Lung microvascular endothelial cell (primary cell): ENCODE measurements around the gene GABRB1. TPM values are rescaled to one million over a fixed set of nuclear protein-coding genes. Genes with fewer than 3 reads are reported as not detected.
A peak's percentile ranks its signal among the peaks of the same experiment; 100 is the strongest.

Source experiments
- DNase-seq, 2 donors: peaks; one replicate each; pipeline versions ENCODE4 v3.0.0 to v3.0.0-alpha.2; 2010; ENCODE audit warnings: low read depth in 2 of 2
- total RNA-seq: library from RNA; depleted of rRNA; stranded (reverse); fragments of >200 nt; gene quantifications from 2 replicates; pipeline ENCODE4 v1.2.1, GENCODE V29; 2014

The GABRB1 gene
- total RNA-seq, 1 donor from 2014 or later: not detected

DNA sequence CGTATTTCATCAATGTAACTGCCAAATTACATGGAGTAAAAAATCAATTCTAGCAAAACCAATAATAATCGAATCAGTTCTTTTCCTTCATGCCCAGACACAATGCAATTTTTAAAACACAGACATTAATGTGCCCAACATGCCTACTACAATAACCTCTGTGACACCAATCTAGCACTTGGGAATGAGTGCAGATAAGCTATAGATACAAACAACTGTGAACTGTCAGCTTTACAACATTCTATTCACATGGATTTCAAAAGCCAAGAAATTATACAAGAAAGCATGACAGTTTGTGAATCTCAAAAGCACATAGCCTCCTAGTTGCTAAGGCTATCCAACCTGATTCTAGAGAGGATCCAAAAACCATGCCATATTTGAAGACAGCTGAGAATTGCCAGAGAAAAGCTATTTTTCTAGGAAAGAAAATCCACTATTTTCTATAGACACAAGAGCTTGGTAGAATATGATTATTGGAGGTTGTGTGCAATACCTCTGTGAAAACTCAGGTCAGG lies 351.5 kb downstream of the GABRB1 start:
- no peak for DNase-seq

DNA sequence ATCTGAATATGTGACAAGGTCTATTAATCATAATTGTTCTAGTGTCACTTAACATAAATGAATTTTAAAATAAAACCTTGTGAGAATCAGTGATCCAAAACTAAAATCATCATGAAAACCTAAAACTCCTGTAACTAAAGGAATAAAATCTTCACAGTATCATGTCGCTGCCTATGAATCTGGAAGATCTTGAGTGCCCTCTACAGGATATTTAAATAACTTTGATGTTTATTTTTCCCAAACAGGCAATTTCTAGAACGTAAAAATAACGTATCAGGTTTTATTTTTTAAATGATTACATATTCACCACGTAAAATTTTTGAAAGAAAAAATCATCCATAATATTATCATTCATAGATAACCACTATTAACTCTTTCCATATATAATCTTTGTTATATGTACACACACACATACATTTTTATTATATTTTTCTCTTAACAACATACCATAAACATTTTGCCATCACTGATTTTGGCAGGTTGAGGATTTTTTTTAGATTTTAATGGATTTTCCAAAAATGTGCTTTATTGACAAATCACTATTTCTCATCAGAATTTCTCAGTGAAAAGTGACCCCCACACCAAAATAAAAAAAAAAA lies 352.6 kb downstream of the GABRB1 start:
- peak; percentile 30 to 40 for DNase-seq

DNA sequence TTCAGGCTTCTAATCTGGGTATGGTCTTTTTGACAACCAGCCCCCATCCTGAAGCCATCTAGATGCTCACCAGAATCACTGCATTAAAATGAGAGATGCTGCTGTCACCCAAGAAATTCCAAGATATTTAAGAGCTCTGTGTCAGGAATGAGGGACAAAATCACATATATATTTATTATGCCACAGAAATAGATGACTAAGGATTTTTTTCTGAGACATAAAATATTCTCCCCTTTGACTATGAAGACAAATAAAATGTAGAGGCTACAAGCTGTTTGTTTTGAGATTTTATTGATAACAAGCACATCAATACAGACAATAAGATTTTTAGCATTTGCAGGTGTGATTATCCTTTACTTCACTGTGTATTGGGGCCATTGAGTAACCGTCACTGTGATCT lies 354.8 kb downstream of the GABRB1 start:
- DNase-seq: no peak

DNA sequence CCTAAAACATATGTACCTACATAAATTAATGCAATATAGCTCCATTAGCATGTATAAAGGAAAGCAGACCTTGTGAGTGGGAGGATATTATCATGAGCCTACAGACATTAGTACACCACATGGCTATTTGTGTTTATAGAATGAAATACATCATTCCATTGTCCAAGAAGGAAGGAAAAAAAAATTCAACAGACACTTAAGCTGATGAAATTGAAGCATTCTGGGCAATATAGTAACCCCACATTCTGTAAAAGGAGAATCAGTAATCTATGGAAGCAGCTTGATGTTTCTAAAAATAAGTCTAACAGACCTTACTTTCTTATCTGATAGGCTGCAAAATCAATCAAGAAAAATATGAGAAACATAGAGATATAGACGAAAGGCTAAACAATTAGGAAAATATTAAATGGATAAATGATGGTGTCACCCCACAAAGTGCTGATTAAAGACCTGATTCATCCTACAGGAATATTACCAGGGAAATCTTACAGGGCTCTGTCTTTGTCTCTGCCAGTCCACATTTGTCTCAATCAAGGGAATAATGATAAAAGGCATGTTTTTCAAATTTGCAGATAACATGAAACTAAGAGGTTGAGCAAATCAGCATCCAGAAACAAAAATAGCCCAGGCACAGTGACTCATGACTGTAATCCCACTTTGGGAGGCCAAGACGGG lies 355.3 kb downstream of the GABRB1 start:
- DNase-seq: no peak

DNA sequence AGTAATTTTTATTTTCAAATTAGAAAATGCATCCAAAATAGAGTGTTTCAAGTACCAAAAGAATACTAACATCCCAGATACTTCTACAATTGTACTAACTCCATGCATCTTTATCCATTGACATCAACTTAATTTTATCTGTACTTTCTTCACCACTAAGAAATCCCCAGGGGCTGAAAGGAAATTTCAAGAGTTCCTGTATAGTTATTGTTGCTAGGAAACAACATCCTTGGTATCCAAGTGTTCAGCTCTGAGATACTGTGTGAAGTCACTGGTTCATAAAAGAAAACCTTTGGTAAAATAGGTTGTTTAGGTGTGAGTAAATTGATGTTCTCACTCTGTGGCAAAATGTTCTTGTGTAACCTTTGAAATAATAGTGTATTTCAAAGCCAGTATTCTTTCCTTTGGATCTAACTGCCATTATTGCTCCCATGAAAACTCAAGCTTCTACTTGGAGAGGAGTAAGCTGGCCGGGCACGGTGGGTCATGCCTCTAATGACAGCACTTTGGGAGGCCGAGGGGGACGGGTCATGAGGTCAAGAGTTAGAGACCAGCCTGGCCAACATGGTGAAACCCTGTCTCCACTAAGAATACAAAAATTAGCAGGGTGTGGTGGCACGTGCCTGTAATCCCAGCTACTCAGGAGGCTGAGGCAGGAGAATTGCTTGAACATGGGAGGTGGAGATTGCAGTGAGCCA lies 359.2 kb downstream of the GABRB1 start:
- DNase-seq: no peak

DNA sequence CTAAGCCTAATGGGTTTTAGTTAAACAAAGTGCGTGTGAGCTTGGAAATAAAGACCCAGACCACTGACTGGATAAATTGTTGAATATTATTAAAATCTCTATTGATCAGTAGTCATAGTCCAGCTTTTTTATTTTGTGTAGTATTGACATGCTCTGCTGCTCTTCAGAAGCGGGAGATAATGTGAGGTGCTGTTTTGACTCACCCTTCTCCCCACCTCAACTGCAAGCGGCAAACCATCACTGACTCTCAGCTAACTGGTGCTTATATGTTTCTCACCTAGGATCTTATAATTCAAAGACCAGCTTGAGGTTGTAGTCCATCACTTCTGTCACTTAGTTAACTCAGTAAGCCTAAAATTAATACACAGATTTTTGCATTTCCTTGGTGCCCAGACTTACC lies 359.9 kb downstream of the GABRB1 start:
- no peak for DNase-seq

DNA sequence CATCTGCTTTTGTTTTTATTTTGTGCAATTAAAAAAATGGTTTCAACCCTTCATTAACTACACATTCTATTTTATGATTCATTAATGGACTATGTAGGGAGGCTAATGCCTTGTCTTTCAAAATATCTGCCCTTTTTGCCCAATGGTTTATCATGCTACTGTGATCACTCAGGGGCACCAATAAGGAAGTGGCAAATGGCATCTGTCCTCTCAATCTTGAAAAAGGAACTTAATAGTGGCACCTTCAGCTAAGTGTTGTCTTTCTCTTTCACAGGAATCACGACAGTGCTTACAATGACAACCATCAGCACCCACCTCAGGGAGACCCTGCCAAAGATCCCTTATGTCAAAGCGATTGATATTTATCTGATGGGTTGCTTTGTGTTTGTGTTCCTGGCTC lies 375.0 kb downstream of the GABRB1 start:
- no peak for DNase-seq

DNA sequence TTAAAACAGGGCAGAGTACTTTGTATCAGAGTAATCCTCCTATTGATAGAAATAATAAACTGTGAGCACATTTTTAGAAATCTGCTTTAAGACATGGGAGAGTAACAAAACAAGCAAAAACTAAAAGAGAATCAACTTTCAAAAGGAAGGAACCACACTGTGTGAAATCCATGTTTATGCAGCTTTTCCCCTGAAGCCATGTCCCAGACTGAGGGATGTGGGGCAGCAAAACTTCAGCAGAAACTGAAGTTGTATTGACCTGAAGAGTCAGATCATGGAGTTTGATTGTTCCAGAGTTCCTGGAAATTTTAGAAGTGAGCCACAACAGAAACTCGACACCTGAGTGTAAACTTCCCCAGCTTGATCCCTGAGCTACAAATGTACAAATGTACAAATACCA lies 378.9 kb downstream of the GABRB1 start:
- no peak for DNase-seq

DNA sequence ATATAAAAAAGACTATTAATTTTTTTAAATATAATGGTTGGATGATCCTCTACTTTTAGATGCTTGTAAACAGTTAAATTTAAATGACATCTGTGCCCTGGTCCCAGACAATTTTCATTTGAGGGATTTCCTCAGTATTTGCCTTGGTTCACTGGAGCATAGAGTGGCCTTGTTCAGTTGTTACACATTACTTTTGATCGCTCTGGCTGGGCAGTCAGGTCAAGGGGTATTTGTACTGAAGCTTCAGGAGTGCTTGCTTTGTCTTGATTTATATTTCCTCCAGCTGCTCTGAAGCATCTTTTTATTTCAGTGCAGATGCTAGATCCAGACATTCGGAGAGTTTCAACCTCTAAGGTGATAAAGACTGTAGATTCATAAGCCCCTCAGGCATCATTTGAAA lies 382.2 kb downstream of the GABRB1 start:
- no peak for DNase-seq

DNA sequence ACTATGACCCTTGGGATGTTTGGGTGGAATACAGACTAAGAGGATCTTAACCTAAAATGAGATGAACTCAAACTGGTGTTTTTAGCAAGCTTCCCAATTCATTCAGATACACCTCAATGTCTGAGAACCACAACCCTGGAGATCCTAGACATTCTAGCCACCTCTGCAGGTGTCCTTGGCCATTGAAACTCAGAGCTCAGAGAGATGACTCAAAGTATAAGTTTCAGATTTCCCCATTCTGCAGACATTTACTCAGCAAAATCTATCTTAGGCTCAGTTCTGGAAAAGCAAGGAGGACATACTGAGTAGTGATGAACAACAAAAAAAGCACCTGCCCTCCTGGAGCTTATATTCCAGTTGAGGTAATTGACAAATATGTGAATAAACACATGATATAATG lies 384.4 kb downstream of the GABRB1 start:
- no peak for DNase-seq

DNA sequence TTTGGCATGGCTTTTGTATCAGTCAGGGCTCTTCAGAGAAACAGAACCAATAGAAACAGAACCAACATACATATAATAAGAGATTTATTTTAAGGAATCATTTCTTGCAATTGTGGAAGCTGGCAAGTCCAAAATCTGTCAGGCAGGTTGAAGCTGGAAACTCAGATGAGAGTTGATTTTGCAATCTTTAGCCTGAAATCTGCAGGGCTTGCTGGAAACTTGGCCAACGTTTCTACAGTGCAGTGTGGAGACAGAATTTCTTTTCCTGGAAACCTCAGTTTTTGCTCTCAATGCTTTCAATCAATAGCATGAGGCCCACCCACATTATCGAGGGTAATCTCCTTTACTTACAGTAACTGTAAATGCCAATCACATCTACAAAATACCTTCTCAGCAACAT lies 386.8 kb downstream of the GABRB1 start:
- no peak for DNase-seq

DNA sequence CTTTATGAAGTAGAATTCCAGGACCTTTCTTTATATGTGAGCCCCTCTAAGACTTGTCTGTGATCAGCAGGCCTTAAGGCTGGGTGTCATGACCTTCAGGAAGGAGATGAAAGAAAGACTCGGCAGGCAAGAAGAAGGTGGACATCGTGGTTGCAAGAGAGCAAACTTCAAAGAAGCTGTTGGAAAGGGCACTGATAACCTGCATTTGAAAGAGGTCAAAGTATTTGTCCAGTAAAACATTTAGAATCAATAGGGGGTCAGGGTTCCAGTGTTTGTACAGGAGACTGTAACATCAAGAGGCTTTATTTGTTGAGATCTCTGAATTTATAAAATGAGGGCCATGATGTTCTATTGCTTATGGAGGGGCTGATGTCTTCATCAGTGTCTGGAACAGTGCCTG lies 387.9 kb downstream of the GABRB1 start:
- DNase-seq: no peak

DNA sequence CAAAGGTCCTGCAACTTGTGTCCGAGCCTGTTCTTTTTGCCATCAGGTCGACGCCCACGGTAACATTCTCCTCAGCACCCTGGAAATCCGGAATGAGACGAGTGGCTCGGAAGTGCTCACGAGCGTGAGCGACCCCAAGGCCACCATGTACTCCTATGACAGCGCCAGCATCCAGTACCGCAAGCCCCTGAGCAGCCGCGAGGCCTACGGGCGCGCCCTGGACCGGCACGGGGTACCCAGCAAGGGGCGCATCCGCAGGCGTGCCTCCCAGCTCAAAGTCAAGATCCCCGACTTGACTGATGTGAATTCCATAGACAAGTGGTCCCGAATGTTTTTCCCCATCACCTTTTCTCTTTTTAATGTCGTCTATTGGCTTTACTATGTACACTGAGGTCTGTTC lies 394.3 kb downstream of the GABRB1 start:
- no peak for DNase-seq

DNA sequence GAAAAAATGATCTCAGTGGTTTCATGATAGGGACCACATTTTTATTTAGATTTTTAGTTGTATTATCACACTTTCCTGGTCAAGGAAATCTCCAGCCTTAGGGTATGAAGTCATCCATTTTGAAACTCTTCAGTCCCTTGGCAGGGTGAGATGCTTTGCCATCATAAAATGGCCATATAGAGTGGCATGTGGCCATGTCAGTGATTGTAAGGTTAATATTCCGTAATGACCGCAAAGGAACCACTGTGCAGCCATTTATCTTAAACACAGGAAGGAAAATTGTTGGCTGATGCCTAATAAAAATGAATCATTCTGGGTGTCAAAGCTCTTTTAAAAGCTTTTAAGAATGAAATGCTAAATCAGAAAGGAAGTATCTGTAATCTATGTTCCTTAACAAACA lies 396.6 kb downstream of the GABRB1 start:
- peak in 1 of 2 donors; percentile 1 for DNase-seq

DNA sequence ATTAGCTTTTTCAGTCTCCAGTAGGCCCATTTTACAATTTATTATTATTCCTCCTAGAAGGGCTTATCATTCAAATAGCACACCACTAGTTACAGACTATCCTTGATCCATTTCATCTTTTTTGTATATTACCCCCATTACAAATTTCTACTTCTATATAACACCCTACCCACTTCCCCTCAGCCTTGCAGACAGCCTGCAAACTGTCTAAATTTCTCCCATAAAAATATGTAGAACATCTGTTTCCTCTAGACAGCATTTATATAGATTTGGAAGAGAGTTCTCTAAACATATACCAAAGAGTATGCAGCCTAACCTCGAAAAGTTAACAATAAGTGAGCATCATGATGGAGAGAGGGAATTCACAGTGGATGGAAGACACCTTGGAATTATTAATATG lies 401.4 kb downstream of the GABRB1 start:
- DNase-seq: no peak

DNA sequence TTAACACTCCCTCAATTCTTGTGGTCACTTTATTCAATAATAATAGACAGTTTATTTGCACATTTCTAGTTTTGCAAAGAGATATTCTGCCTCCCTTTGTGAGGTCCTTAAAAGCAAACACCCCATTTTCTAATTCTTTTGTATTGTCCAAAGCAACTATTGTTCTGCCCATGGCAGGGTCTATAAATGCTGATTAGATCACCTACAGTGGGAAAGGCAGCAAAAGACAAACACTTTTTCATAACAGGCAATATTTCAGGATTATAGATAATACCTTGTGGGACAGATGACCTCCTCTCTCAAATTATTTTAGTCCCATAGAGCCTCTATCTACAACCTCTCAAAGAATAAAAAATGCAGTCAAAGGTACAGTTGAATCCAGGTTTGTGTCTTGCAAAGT lies 403.6 kb downstream of the GABRB1 start:
- no peak for DNase-seq

DNA sequence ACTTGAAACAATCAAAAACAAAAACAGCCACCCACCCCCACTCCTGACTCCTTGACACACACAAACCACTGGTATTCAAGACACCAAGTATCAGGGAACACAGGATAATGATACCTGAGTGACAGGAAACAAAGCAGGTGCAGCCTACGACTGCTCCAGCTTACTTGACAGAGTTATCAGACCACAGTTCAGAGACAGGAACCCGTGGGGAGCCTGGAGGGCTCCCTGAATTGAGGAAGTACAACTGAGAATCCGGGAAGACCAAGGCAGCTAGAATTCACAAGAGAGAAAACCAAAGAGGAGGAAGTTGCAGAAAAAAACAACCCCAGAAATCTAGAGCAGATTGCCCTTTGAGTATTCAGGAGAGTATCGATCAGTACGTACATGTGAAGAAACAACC lies 411.6 kb downstream of the GABRB1 start:
- no peak for DNase-seq

DNA sequence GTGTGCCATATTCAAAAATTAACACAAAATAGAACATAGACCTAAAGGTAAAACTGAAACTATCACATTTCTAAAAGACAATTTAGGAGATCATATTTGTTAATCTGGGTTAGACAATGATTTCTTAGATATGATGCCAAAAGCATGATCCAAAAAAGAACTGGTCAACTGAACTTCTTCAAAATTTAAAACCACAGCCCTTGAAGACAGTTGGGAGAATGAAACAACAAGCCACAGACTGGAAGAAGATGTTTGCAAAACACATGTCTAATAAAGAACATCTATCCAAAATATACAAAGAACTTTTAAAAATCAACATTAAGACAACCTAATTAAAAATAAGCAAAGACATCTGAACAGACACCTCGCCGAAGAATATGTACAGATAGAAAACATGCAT lies 412.7 kb downstream of the GABRB1 start:
- no peak for DNase-seq

DNA sequence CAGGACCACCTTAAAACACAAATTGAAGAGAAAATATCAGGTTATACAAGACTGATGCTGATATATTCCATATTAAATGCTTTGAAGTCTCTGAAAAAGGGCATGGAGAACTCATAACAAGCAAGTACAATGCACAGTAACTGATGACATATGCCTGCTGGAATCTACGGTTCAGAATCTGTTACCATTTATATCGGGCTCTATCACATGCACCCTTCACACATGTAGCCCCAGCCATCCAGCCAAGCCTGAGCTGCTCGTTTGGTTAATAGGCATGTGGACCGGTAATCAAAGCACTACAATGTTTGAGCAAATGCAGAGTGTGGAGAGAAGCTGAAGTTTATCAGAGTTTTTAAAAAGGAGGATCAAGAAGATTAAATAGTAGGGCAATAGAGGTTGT lies 420.3 kb downstream of the GABRB1 start:
- no peak for DNase-seq

DNA sequence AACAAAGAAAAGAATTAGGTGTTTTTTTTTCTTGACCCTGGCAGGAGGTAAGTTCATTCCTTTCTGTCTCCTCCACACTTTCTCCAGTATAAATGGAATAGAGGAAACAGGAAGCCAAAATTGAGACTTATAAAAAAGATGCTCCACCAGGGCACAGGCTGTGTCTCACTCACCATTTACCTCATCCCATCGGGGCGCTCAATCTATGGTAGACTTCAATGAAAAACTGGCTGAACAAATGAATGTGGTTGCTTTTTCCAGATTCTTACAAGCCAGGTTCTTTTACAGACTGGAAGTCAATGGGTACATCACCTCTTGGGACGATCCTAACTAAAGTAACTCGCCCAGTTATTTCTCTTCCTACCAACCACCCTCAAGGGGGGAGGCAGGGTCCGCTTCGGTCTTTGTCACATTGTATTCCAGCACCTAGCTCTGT lies 431.4 kb downstream of the GABRB1 start:
- DNase-seq: peak in 1 of 2 donors; percentile 2

DNA sequence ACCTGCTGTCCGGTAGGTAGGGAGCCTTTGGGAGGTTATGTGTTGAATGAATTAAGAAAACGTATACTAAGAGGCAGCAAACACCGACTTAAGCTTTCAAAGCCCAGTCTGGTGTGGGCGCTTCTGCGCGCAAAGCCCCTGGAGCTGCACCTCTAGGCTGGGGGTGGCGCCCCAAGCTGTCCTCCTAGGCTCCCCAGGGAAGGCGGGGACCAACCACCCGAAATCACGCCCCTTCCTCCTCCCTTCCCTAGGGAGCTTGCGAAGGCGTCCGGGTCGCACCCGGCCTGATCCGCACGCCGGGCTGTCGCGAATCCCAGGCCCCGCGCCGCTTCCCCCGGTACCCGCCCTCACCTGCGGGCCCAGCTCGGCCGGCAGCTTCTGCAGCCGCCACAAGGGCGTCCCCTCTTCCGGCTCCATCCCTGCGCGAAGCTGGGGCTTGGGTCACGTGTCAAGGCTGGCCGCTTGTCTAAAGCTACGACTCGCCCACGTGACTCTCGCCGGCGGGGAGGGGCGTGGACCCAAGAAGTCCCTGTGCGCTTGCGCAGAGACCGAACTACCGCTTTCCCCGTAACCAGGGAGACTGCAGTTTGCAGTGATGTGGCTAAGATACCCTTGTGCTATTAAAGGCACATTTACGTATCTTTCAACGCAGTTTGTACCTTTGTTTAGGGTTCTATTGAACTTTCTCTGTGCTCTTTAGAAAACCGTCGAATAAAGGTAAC lies 432.0 kb downstream of the GABRB1 start, which contains the start of gene COMMD8:
Gene COMMD8, minus strand, starts transcription at position 468 of the 722 bp plus-strand sequence. Its CDS starts 51 bp downstream, at position 417.
- peak; percentile 96 to 97 for DNase-seq

DNA sequence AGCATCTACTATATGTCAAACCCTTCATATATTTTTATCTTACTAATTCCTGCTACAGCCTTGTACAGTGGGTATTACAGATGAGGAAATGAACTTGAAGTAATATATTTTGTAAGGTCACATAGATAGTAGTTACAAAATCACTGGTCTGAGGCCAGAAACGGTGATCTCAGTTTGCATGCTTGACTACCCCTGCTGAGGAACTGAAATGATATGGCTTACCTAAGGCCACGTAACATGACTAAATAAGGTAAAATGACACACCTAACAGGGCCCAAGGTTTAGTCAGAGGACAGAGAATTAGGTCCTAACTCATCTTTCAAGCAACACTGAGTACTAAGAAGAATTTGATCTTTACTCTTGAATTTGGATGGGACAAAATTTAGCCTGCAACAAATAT lies 433.6 kb downstream of the GABRB1 start:
- no peak for DNase-seq
